H9 (cell line): ENCODE data around the gene ZNF513. TPM values are rescaled to one million over a fixed set of nuclear protein-coding genes. Genes with fewer than 3 reads are reported as not detected.

Source experiments
- DNase-seq: peaks from one replicate; pipeline ENCODE4 v3.0.0-alpha.2; 2017
- H2AFZ ChIP-seq: one replicate; pipeline ENCODE4 v1.6.1; 2013; ENCODE audit warnings: mild to moderate bottlenecking, low read length, control low read depth, moderate library complexity
- H2AK5ac ChIP-seq: 2 replicates; pipeline ENCODE4 v1.6.1; 2013; ENCODE audit warnings: low read length, control low read depth, mixed read lengths; ENCODE audit not compliant: insufficient read length
- H2BK120ac ChIP-seq: one replicate; pipeline ENCODE4 v1.6.1; 2013; ENCODE audit warnings: low read depth, mild to moderate bottlenecking, low read length, control low read depth, inconsistent platforms; ENCODE audit not compliant: poor library complexity, severe bottlenecking
- H2BK12ac ChIP-seq: 2 replicates; pipeline ENCODE4 v1.6.1; 2013; ENCODE audit warnings: low read length, control low read depth, mixed read lengths, low read depth; ENCODE audit not compliant: insufficient read length
- H2BK15ac ChIP-seq: 2 replicates; pipeline ENCODE4 v1.6.1; 2013; ENCODE audit warnings: low read depth, low read length, control low read depth
- H2BK20ac ChIP-seq: one replicate; pipeline ENCODE4 v1.6.1; 2013; ENCODE audit warnings: low read depth, mild to moderate bottlenecking, low read length, control low read depth, inconsistent platforms; ENCODE audit not compliant: poor library complexity, severe bottlenecking
- H2BK5ac ChIP-seq: 2 replicates; pipeline ENCODE4 v1.6.1; 2013; ENCODE audit warnings: low read length, control low read depth, mixed read lengths; ENCODE audit not compliant: insufficient read length
- H3K14ac ChIP-seq: 2 replicates; pipeline ENCODE4 v1.6.1; 2013; ENCODE audit warnings: low read length, control low read depth; ENCODE audit not compliant: insufficient read depth
- H3K18ac ChIP-seq: 2 replicates; pipeline ENCODE4 v1.6.1; 2013; ENCODE audit warnings: low read depth, mild to moderate bottlenecking, mixed read lengths, low read length, control low read depth; ENCODE audit not compliant: insufficient read length
- H3K23ac ChIP-seq: 2 replicates; pipeline ENCODE4 v1.6.1; 2013; ENCODE audit warnings: low read length, control low read depth, mixed read lengths, low read depth; ENCODE audit not compliant: insufficient read length
- H3K23me2 ChIP-seq: 2 replicates; pipeline ENCODE4 v1.6.1; 2013; ENCODE audit warnings: low read depth, mild to moderate bottlenecking, mixed read lengths, low read length, control low read depth; ENCODE audit not compliant: insufficient read length, poor library complexity, severe bottlenecking
- H3K27ac ChIP-seq: 2 replicates; pipeline ENCODE4 v1.5.1; 2013; ENCODE audit warnings: low read length, control low read depth, mixed read lengths, low read depth; ENCODE audit not compliant: insufficient read length
- H3K27me3 ChIP-seq: 2 replicates; pipeline ENCODE4 v1.6.1; 2013; ENCODE audit warnings: low read length, control low read depth, inconsistent platforms; ENCODE audit not compliant: insufficient read depth
- H3K4ac ChIP-seq: 2 replicates; pipeline ENCODE4 v1.6.1; 2013; ENCODE audit warnings: low read depth, mild to moderate bottlenecking, control low read depth, inconsistent platforms, low read length, moderate library complexity
- H3K4me1 ChIP-seq: 2 replicates; pipeline ENCODE4 v1.6.1; 2013; ENCODE audit warnings: low read length, control low read depth, inconsistent platforms; ENCODE audit not compliant: insufficient read depth
- H3K4me2 ChIP-seq: 2 replicates; pipeline ENCODE4 v1.6.1; 2013; ENCODE audit warnings: low read length, control low read depth, mixed read lengths; ENCODE audit not compliant: insufficient read length, insufficient read depth
- H3K56ac ChIP-seq: 2 replicates; pipeline ENCODE4 v1.6.1; 2013; ENCODE audit warnings: low read depth, mild to moderate bottlenecking, mixed read lengths, low read length, control low read depth; ENCODE audit not compliant: insufficient read length
- H3K79me1 ChIP-seq: 2 replicates; pipeline ENCODE4 v1.6.1; 2013; ENCODE audit warnings: low read depth, mild to moderate bottlenecking, moderate library complexity, low read length, control low read depth, inconsistent platforms; ENCODE audit not compliant: insufficient read depth, poor library complexity, severe bottlenecking
- H3K79me2 ChIP-seq: 2 replicates; pipeline ENCODE4 v1.6.1; 2013; ENCODE audit warnings: low read length, control low read depth, inconsistent platforms; ENCODE audit not compliant: insufficient read depth
- H3K9ac ChIP-seq: 2 replicates; pipeline ENCODE4 v1.6.1; 2013; ENCODE audit warnings: low read length, control low read depth, mixed read lengths; ENCODE audit not compliant: insufficient read length; ENCODE audit errors: extremely low read depth
- H3K9me3 ChIP-seq: one replicate; pipeline ENCODE4 v1.6.1; 2013; ENCODE audit warnings: low read depth, low read length, inconsistent platforms; ENCODE audit not compliant: control insufficient read depth
- H3T11ph ChIP-seq: one replicate; pipeline ENCODE4 v1.6.1; 2013; ENCODE audit warnings: mild to moderate bottlenecking, low read length, control low read depth, inconsistent platforms
- H4K20me1 ChIP-seq: one replicate; pipeline ENCODE4 v1.6.1; 2013; ENCODE audit not compliant: control insufficient read depth, insufficient read length, insufficient read depth
- H4K5ac ChIP-seq: 2 replicates; pipeline ENCODE4 v1.6.1; 2013; ENCODE audit warnings: low read depth, mild to moderate bottlenecking, mixed read lengths, low read length, control low read depth; ENCODE audit not compliant: insufficient read length
- H4K8ac ChIP-seq: replicated peaks from 2 replicates; pipeline ENCODE4 v1.6.1; 2013; ENCODE audit warnings: low read length, control low read depth, mixed read lengths, low read depth; ENCODE audit not compliant: insufficient read length
- H4K91ac ChIP-seq: 2 replicates; pipeline ENCODE4 v1.6.1; 2013; ENCODE audit warnings: low read depth, mild to moderate bottlenecking, moderate library complexity, mixed read lengths, low read length, control low read depth; ENCODE audit not compliant: insufficient read length
- H3K27ac Mint-ChIP-seq, 3 experiments: 2 replicates in 2 of 3; 3 replicates in 1 of 3; pipeline ENCODE4 v1.8.0; 2020 to 2021; ENCODE audit warnings: mixed read lengths in 3 of 3, mild to moderate bottlenecking in 1 of 3, moderate library complexity in 1 of 3
- H3K27me3 Mint-ChIP-seq: 2 replicates; pipeline ENCODE4 v1.8.0; 2021; ENCODE audit warnings: low read depth, mild to moderate bottlenecking, moderate library complexity, mixed read lengths
- H3K36me3 Mint-ChIP-seq, 3 experiments: 2 replicates in 2 of 3; 3 replicates in 1 of 3; pipeline ENCODE4 v1.8.0; 2020 to 2021; ENCODE audit warnings: low read depth in 3 of 3, mixed read lengths in 3 of 3; ENCODE audit not compliant: insufficient read depth in 1 of 3
- H3K4me1 Mint-ChIP-seq, 2 experiments: 2 replicates each; pipeline ENCODE4 v1.8.0; 2020; ENCODE audit warnings: mixed read lengths in 2 of 2
- H3K4me3 Mint-ChIP-seq, 2 experiments: 2 replicates in 1 of 2; 3 replicates in 1 of 2; pipeline ENCODE4 v1.8.0; 2020 to 2021; ENCODE audit warnings: mild to moderate bottlenecking in 2 of 2, mixed read lengths in 2 of 2, moderate library complexity in 1 of 2
- H3K9me3 Mint-ChIP-seq, 2 experiments: 2 replicates in 1 of 2; 3 replicates in 1 of 2; pipeline ENCODE4 v1.8.0; 2020; ENCODE audit warnings: mild to moderate bottlenecking in 2 of 2, mixed read lengths in 2 of 2, moderate library complexity in 1 of 2
- WGBS: extraction: QIAGEN DNeasy Blood & Tissue Kit; methylation state at CpG from one replicate; pipeline ENCODE4 v1.1.7; 2013; ENCODE audit warnings: missing lambda C conversion rate, low lambda C conversion rate, mixed read lengths; ENCODE audit not compliant: insufficient read length; ENCODE audit errors: extremely low coverage; 5-methylcytosine and 5-hydroxymethylcytosine counted together
- total RNA-seq: library from RNA; stranded (reverse); gene quantifications from 2 replicates; pipeline ENCODE4 v1.2.1, GENCODE V29; 2021
- TF ChIP-seq, protein P1 (sequence below): fragments of 200-600 bp; sonication (generic); conservative IDR thresholded peaks from 3 replicates; pipeline ENCODE4 v1.8.0; 2021; ENCODE audit warnings: antibody characterized with exemption, mild to moderate bottlenecking

The ZNF513 gene
- total RNA-seq, 1 experiment from 2014 or later, result 26.5 TPM

DNA sequence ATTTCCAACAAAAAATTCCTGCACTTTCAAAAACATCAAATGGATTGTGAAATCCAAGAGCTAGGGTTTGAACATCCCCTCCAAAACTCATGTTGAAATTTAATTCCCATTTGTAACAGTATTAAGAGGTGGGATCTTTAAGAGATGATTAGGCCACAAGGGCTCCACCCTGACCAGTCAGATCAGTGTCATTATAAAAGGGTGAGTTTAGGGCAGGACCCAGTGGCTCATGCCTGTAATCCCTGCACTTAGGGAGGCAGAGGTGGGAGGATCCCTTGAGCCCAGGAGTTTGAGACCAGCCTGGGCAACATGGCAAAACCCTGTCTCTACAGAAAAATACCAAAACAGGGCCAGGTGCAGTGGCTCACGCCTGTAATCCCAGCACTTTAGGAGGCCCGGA lies 32.9 kb downstream of the ZNF513 start:
- peaks cover 12 to 41% (median 22%) of the 10 kb centered on the region in 3 experiments; a peak in 6 of 7 replicates for H3K36me3 Mint-ChIP-seq
- H3K27ac Mint-ChIP-seq, result 0 out of 7 replicates have a peak overlapping the region, but pooled peaks of 1 of the 3 experiments have one; percentile 32
- peaks cover 4% of the 10 kb centered on the region for H4K20me1 ChIP-seq
- no peaks in the 10 kb centered on the region for H3K23me2 ChIP-seq
- no peak overlapping the region for H2BK5ac ChIP-seq
- no peak overlapping the region for H3K4me2 ChIP-seq
- TF ChIP-seq, protein P1, sequence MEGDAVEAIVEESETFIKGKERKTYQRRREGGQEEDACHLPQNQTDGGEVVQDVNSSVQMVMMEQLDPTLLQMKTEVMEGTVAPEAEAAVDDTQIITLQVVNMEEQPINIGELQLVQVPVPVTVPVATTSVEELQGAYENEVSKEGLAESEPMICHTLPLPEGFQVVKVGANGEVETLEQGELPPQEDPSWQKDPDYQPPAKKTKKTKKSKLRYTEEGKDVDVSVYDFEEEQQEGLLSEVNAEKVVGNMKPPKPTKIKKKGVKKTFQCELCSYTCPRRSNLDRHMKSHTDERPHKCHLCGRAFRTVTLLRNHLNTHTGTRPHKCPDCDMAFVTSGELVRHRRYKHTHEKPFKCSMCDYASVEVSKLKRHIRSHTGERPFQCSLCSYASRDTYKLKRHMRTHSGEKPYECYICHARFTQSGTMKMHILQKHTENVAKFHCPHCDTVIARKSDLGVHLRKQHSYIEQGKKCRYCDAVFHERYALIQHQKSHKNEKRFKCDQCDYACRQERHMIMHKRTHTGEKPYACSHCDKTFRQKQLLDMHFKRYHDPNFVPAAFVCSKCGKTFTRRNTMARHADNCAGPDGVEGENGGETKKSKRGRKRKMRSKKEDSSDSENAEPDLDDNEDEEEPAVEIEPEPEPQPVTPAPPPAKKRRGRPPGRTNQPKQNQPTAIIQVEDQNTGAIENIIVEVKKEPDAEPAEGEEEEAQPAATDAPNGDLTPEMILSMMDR, result no peak
- no peak overlapping the region for H2BK20ac ChIP-seq
- H3K18ac ChIP-seq, result no peak overlapping the region
- no peak overlapping the region for H3K23ac ChIP-seq
- peaks cover 5% of the 10 kb centered on the region for H3K79me1 ChIP-seq
- no peak overlapping the region for H3K56ac ChIP-seq
- no peak overlapping the region for H2BK120ac ChIP-seq
- no peak overlapping the region for H4K91ac ChIP-seq
- H3K4me1 ChIP-seq, result no peaks in the 10 kb centered on the region
- H3T11ph ChIP-seq, result no peak overlapping the region
- H3K27ac ChIP-seq, result no peak overlapping the region
- H3K9me3 ChIP-seq, result no peaks in the 10 kb centered on the region
- H3K4me3 Mint-ChIP-seq, result no peak overlapping the region
- H2AK5ac ChIP-seq, result no peak overlapping the region
- no peak overlapping the region for H3K4ac ChIP-seq
- no peaks in the 10 kb centered on the region for H3K27me3 ChIP-seq
- no peak overlapping the region for H3K9ac ChIP-seq
- no peak for DNase-seq
- no peak overlapping the region for H4K8ac ChIP-seq
- WGBS, result no CpG with 5 or more reads among the region's 2 CpGs
- H3K27me3 Mint-ChIP-seq, result no peaks in the 10 kb centered on the region
- no peak overlapping the region for H4K5ac ChIP-seq
- H2AFZ ChIP-seq, result no peak overlapping the region
- H3K4me1 Mint-ChIP-seq, result peaks cover 0 to 8% of the 10 kb centered on the region in 2 experiments; a peak in 3 of 4 replicates
- H3K79me2 ChIP-seq, result peaks cover 39% of the 10 kb centered on the region; the same call in 1 of the 2 replicates
- no peak overlapping the region for H3K14ac ChIP-seq
- no peak overlapping the region for H2BK12ac ChIP-seq
- H3K9me3 Mint-ChIP-seq, result no peaks in the 10 kb centered on the region
- H2BK15ac ChIP-seq, result no peak overlapping the region
